TTC549 (cell line): Measurements from ENCODE around the gene CNTN4.

Experiments
- FAIRE-seq: peaks from 2 replicates; lab custom pipeline; 2012; peaks lifted over from hg19 to GRCh38; lab: Jason Lieb, UNC

The CNTN4 gene

GRCh38 chr3:3066378-3066777, 967.7 kb downstream of the CNTN4 start:
- no peak for FAIRE-seq

DNA sequence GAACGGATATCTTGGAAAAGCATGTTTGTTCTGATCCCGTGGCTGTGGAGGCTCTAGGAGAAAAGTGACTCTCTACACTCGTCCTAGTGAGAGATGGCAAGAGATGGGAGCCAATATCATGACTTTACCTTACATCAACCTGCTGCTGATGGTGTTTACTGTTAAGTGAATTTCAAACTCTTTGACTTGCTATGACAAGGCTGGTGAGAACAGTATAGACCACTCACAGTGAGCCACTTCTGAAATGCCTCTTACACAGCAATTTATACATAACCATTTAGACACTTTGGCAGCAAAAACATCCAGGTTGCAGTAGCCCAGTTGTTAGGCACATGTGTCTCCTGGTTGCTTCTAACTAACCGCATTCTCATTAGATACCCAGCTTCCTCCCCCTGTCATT, 968.2 kb downstream of the CNTN4 start:
- FAIRE-seq, result no peak

GRCh38 chr3:3068358-3068881, 969.8 kb downstream of the CNTN4 start:
- no peak for FAIRE-seq

DNA sequence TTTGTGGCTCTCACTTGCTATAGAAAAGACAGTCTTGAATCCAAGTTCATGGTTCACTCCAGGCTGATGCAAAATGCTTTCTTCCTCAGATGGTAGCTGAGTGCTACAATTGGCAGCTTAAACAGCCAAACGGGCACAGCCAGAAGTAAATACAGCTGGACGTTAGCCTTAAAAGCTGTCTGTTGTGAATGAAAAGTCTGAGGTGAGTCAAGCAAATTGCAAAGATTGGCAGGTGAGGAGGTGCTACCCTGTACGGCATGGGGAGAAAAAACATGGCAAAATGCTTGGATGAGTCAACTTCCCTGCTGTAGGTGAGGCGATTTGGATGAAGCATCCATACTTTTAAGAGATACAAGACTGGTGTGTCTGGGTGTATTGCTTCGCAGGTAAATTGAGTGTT, 971.1 kb downstream of the CNTN4 start:
- FAIRE-seq, result no peak

DNA sequence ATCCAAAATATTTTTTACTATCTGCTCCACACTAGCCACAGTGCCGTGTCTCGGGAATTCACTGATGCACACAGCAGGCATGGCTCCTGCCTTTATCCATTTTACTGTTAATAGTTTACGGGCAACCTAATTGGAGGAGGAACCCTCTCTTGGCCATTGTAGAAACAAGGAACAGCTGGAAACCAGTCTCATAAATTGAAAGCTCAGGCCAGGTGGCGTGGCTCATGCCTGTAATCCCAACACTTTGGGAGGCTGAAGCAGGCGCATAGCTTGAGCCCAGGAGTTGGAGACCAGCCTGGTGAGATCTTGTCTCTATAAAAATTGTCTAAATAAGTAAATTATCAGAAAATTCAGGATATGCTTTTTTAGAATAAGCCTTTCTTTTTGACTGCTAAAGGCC, 972.5 kb downstream of the CNTN4 start:
- FAIRE-seq, result no peak

- no peak for FAIRE-seq
Observed at GRCh38 chr3:3074551-3075257, 976.0 kb downstream of the CNTN4 start.

DNA sequence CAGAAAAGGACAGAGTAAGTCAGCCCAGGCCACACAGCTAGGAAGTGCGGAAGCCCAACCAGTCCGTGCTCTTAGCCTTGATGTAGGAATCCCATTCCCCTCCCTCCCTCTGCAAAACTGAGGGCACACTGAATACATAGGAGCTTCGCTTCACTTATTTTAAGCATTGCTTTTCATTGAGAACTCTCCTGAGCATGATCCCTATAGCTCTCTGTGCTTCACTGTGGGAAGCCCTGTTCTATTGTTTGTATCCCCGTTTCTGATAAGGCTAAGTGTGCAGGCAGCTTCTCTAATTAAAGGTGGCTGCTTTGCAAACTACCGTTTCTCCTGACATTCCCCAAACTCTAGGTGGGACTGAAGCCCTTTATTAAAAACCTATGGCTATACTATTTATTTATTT, 981.6 kb downstream of the CNTN4 start:
- FAIRE-seq, result no peak

DNA sequence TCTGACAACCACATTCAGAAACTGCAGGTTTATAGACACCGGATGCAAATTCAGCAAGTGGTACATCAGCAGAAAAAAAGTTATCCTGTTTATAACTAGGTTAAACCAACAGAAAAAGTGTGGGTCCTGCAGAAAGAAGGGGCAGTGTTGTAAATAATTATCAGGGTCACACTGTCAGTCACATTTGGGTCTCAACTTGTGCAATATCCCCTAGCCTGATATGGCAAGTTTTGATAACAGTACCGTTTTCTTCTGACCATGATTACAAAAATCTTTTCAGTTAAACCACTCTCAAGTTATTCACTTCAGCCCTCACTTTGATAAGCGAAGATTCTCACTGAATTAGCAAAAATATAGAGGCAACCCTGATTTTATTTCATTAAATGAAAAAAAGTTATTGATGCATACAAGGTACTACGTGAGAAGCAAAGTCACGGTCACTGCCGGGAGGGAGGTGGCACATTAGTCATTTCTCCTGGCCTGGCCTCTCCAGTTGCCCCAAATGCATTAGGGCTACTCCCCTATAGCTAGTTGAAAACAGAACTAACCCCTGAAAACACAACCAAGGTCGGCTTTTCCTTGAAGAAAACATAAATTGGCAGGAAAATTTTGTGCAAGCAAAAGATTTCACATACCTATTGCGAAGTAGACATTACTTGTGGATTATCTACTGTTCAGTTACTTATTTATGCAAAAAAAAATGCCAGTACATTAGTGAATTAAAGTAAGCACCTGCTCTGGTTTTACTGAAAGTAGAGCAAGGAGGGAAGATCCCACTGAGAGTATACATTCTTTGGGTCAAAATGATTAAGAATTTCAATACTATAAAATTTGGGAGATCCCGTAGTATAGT, 982.9 kb downstream of the CNTN4 start:
- FAIRE-seq, result no peak

GRCh38 chr3:3082234-3082924, 983.7 kb downstream of the CNTN4 start:
- FAIRE-seq, result no peak

- no peak for FAIRE-seq
Observed at GRCh38 chr3:3084890-3085289, 986.2 kb downstream of the CNTN4 start.

- no peak for FAIRE-seq
Observed at GRCh38 chr3:3085782-3086181, 987.1 kb downstream of the CNTN4 start.

DNA sequence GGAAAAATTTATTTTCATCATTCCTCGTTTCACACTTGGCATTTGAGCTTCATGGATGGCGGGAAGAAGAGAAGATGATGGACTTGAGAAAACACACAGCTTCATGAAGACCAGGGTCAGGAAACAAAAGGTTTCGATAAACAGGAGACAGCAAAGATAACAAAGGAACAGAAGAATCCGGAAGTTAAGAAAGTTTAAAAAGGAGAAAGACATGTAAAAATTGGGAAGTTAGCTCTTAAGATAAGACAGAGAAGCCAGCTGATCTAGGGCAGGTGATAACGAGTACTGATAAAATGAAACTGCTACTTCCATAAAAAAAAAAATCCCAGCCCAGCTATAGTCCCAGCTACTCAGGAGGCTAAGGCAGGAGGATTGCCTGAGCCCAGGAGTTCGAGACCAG, 987.6 kb downstream of the CNTN4 start:
- no peak for FAIRE-seq

GRCh38 chr3:3087279-3087678, 988.6 kb downstream of the CNTN4 start:
- FAIRE-seq, result no peak

DNA sequence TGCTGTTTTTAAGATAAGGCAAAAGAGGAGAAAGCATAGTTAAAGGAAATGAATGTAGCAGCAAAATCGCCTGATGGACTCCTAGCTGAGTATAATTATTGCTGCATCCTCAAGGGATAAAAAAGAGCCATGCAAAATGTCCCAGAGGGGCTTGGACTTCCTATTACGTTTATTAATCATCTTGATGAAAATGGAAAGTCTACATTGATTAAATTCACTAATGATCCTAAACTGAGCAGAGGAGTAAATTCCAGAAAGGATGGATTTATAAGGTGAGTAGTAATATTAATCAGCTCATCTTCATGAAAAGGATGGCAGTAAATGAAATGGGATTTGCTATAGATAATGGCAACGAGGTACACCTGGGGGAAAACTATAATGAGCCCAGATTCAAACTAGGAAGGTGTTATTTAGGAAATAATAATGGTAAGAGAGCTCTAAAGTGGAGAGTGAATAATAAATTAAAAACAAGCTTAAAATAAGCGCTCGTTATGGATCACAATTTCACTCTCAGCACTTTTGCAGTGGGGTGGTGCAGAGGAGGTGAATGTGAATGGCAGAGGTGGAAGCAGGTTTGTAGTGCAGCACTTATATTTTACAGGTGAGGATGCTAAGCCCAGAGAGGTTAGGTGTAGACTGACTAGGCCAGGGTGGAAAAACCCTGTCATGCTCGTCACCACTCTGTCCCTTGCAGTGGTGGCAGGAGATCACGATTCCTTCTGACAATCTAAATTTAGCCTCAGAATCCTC, 989.2 kb downstream of the CNTN4 start:
- no peak for FAIRE-seq

DNA sequence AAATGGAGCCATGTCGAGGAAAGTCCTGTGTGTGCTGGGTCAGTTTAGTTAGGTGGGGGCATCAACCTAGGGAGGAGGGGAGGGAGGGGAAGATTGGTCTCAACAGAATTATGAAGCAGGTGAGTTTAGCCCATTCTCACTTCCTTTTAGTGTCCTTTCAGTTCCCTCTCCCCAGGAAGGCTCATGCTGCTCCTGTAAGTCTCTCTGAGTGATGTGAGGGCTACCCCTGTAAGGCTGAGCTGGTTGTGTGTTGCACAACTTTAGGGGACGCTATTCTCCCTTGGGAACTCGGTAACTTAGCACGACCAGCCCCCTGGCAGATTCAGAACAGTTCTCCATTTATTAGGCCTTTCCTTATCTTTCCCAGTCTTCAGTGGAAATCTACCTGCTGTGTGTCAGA, 990.4 kb downstream of the CNTN4 start:
- no peak for FAIRE-seq

DNA sequence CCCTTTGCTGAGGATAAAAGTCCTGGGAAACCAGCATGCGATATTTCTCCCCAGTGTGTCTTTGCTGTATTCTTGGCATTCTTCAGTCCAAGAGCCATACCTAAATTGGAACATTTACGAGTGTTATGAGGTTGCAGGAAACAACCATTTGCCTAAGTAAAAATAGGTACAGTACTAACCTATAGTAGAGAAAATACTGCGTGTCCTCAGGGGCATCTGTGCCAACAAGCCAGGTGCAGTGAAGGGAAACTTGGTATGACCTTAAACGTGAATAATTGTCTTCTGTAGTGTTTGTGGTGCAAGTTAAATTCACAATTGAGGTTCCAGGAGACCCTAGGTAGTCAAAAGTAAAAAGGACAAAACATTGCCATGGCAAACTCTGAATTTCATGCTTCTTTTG, 999.3 kb downstream of the CNTN4 start:
- no peak for FAIRE-seq

DNA sequence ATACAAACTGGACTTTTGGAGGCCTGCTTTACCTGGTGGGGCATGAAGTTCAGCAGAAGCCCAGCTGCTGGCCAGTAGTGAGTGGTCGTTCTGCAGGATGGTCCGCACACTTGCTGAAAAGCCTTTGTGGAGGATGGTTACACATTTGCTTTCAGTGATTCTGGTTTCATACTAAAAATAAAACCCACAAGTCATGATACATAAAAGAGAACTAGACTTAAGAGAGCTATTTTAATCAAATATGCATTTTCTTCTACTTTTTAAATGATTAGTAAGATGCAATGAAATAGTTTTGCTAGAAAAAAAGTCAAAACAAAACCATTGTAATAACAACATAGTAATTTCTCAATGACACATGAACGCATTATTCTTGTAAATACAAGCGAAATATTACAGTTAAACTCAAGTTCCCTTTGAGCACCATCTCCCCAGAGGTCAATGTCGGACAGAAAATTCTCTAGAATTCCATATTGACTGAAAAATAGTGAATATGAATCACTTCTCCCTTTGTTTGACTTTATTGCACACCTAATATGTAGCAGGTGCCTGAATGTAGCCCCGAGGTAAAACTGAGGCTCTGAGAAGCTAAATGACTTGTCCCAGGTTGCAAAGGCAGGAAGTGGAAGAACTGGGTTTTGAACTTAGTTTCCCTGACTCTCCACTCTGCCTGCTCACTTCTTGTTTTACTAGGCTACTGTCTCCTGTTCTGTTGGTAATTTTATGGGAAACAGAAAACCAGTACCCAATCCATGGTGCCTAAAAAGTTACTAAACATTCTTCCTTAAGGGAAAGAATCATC, 1003.2 kb downstream of the CNTN4 start:
- FAIRE-seq, result no peak

- no peak for FAIRE-seq
Observed at GRCh38 chr3:3102751-3103150, 1004.1 kb downstream of the CNTN4 start.

- no peak for FAIRE-seq
Observed at GRCh38 chr3:3105246-3105645, 1006.6 kb downstream of the CNTN4 start.

DNA sequence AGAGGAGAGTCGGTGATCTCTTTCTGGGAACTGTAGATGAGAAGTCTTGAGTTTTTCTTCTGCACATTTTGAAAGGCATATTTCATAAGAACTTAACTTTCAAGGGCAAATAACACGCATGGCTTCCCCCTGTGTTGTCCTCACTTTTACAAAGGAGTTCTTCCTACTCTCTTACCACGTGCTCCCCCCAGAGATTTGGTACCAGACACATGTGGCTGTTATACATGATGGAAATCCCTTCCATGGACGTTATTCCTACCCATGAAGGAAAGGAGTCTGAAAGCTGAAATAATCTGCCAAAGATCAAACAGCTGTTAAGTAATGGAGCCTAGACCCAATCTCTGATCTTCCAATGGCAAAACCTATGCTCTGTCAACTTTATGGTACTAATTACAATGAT, 1007.1 kb downstream of the CNTN4 start:
- FAIRE-seq, result no peak

DNA sequence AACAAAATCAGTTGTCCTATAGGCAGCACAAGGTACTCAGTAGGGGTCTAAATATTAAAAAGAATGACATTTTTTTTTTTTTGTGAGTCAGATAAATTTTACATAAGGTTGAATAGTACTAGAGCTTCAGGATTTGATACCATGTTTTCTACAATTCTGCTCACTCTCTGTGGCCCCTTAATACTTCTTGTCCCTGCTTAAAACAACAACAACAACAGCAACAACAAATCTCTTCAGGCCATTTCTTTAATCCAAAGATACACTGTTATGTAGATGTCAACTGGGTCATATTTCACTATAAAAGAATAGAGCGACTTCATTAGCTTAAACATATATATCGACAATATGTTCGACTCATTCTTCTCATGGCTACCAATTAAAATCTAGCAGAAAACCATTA, 1008.5 kb downstream of the CNTN4 start:
- FAIRE-seq, result no peak
